ENCODE data around the gene TENM4.

Gene TENM4

GRCh38 chr11:79139900-79140299, 300.9 kb downstream of the TENM4 start:
- H3K36me3 Mint-ChIP-seq (ENCODE audit: low read depth) = no peaks in the 10 kb centered on the region
- no peaks in the 10 kb centered on the region for H3K27me3 Mint-ChIP-seq
- no peaks in the 10 kb centered on the region for H3K4me1 Mint-ChIP-seq (ENCODE audit: low read depth)
- no peak overlapping the region for H3K4me3 Mint-ChIP-seq
- no peak for DNase-seq
- H3K9me3 Mint-ChIP-seq = peaks cover 9% of the 10 kb centered on the region
- no peak overlapping the region for H3K27ac Mint-ChIP-seq

DNA sequence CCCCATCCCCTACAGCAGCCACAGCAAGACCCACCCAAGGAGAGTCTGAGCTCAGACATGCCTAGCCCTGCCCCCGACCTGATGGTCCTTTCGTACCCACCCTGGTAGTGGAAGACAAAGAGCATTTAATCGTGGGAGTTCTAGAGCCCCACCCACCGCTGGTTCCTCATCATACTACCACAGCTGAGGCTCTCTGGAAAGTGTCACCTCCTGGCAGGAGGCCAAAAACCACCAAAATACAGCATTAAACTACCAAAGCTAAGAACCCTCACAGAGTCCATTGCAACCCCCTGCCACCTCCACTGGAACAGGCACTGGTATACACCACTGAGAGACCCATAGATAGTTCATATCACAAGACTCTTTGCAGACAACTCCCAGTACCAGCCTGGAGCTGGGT, 311.1 kb downstream of the TENM4 start:
- Mint-ChIP-seq H3K36me3 (ENCODE audit: low read depth) (no peaks in the 10 kb centered on the region), H3K4me3 (no peak overlapping the region), H3K27ac (no peak overlapping the region), H3K27me3 (no peaks in the 10 kb centered on the region), H3K4me1 (ENCODE audit: low read depth) (no peaks in the 10 kb centered on the region), H3K9me3 (peaks cover 23% of the 10 kb centered on the region)
- no peak for DNase-seq

- peaks cover 23% of the 10 kb centered on the region for H3K9me3 Mint-ChIP-seq
- no peak for DNase-seq
- H3K36me3 Mint-ChIP-seq (ENCODE audit: low read depth) = no peaks in the 10 kb centered on the region
Measured at GRCh38 chr11:79128291-79128690, 312.5 kb downstream of the TENM4 start.

GRCh38 chr11:79122759-79123158, 318.1 kb downstream of the TENM4 start:
- Mint-ChIP-seq H3K4me1 (ENCODE audit: low read depth) (no peaks in the 10 kb centered on the region), H3K4me3 (no peak overlapping the region), H3K9me3 (peaks cover 13% of the 10 kb centered on the region), H3K27ac (no peak overlapping the region), H3K36me3 (ENCODE audit: low read depth) (no peaks in the 10 kb centered on the region), H3K27me3 (no peaks in the 10 kb centered on the region)
- no peak for DNase-seq

More at GRCh38 chr11:79128291-79128690, 312.5 kb downstream of the TENM4 start:
- H3K4me3 Mint-ChIP-seq = no peak overlapping the region
- no peaks in the 10 kb centered on the region for H3K4me1 Mint-ChIP-seq (ENCODE audit: low read depth)
- H3K27ac Mint-ChIP-seq = no peak overlapping the region
- no peaks in the 10 kb centered on the region for H3K27me3 Mint-ChIP-seq

GRCh38 chr11:79121351-79121750, 319.5 kb downstream of the TENM4 start:
- no peaks in the 10 kb centered on the region for H3K27me3 Mint-ChIP-seq
- H3K4me1 Mint-ChIP-seq (ENCODE audit: low read depth) = no peaks in the 10 kb centered on the region
- H3K4me3 Mint-ChIP-seq = no peak overlapping the region
- no peaks in the 10 kb centered on the region for H3K36me3 Mint-ChIP-seq (ENCODE audit: low read depth)
- H3K27ac Mint-ChIP-seq = no peak overlapping the region
- no peak for DNase-seq
- peaks cover 8% of the 10 kb centered on the region for H3K9me3 Mint-ChIP-seq

DNA sequence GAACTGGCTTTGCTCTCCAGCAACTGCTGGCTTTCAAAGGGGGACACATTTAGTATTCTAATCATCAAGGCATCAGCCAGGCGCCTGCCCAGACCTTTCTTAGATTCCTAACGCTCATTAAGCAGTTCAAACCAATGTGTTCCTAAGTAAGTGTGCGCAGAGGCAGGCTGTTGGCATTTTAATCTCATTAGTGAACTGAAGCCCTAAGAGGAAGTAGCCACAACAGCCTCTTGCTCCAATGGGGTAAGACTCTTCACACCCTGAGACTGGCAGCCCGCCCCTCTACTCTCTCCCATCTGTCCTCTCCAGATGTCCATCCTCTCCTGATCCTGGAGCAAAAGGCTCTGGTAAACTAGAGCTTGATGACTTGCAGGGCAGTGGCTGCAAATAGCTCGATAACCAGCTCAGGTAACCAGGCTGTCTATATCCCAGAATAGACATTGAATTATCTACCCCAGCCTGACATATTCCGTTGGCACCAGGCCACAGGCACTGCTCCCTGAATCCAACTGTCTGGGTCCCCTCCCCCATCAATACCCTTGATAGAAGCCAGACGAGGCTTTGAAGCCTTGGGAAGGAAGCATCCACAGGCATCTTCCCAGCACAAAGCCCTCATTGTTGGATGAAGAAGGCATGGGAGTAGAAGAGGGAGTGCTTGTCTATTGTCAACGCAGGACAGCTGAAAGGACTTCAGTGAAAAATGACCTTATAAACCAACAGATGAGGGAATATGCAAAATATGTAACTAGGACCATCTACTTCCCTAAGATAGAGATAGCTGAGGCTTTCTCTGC, 321.1 kb downstream of the TENM4 start:
- Mint-ChIP-seq H3K27ac (no peak overlapping the region), H3K27me3 (no peaks in the 10 kb centered on the region)

DNA sequence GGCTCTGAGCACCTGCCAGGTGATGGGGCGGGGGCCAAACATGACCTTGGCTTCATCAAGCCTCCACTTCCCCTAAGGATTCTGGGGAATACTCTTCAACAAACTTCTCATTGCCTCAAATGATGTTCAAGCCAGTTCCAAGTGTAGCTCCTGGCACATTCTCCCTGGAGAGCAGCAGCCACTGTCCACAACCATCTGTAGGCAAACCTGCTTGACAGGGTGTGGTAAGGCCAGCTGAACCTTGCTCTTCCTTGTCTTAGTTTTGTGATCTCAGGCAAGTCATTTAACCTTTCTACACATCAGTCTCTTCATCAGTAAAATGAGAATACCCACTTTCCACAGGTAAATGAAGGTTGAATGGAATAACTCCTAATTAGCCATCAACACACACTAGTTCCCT, 323.3 kb downstream of the TENM4 start:
- Mint-ChIP-seq H3K9me3 (no peaks in the 10 kb centered on the region), H3K36me3 (ENCODE audit: low read depth) (no peaks in the 10 kb centered on the region), H3K27ac (no peak overlapping the region), H3K4me1 (ENCODE audit: low read depth) (no peaks in the 10 kb centered on the region), H3K4me3 (no peak overlapping the region), H3K27me3 (no peaks in the 10 kb centered on the region)
- DNase-seq = no peak

More for the DNA sequence above, 321.1 kb downstream of the TENM4 start:
- H3K4me3 Mint-ChIP-seq = no peak overlapping the region
- H3K4me1 Mint-ChIP-seq (ENCODE audit: low read depth) = no peaks in the 10 kb centered on the region
- DNase-seq = no peak
- no peaks in the 10 kb centered on the region for H3K9me3 Mint-ChIP-seq
- H3K36me3 Mint-ChIP-seq (ENCODE audit: low read depth) = no peaks in the 10 kb centered on the region

- Mint-ChIP-seq H3K27ac (no peak overlapping the region), H3K36me3 (ENCODE audit: low read depth) (no peaks in the 10 kb centered on the region), H3K9me3 (peaks cover 6% of the 10 kb centered on the region)
Measured at GRCh38 chr11:79116600-79116999, 324.2 kb downstream of the TENM4 start.

DNA sequence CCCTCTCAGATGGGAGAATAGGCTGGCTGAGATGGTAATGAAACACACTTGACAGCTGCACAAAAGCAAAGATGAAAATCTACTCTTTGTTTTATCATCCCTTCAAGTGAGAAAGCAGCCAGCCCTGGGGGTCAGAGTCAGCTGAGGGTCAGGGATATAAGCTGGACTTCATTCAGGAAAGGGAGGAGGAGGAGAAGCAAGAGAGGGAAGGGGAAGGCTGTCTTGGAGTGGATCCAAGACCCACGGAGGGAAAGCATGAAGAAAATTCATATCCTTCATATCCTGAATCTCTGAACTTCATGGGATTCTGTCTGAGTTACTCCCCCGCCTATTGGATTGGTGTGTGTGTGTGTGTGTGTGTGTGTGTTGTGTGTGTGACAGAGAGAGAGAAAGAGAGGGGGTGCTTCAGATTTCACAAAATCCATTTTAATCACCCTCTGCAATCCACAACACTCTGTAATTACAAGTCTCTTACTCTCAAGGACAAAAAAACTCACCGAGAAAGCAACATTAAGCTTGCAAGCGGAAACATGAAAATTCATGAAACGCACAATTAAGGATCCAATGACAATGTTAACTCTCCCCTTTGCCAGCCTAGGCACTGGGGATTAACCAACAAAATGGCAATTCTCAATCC, 327.7 kb downstream of the TENM4 start:
- peaks cover 7% of the 10 kb centered on the region for H3K9me3 Mint-ChIP-seq
- H3K36me3 Mint-ChIP-seq (ENCODE audit: low read depth) = no peaks in the 10 kb centered on the region
- H3K4me1 Mint-ChIP-seq (ENCODE audit: low read depth) = no peaks in the 10 kb centered on the region
- no peak overlapping the region for H3K27ac Mint-ChIP-seq
- DNase-seq = no peak
- no peak overlapping the region for H3K4me3 Mint-ChIP-seq
- H3K27me3 Mint-ChIP-seq = no peaks in the 10 kb centered on the region

More at GRCh38 chr11:79116600-79116999, 324.2 kb downstream of the TENM4 start:
- Mint-ChIP-seq H3K4me1 (ENCODE audit: low read depth) (no peaks in the 10 kb centered on the region), H3K4me3 (no peak overlapping the region), H3K27me3 (no peaks in the 10 kb centered on the region)
- no peak for DNase-seq

GRCh38 chr11:79110796-79111195, 330.0 kb downstream of the TENM4 start:
- Mint-ChIP-seq H3K9me3 (peaks cover 7% of the 10 kb centered on the region), H3K27me3 (no peaks in the 10 kb centered on the region), H3K36me3 (ENCODE audit: low read depth) (no peaks in the 10 kb centered on the region), H3K4me3 (no peak overlapping the region), H3K4me1 (ENCODE audit: low read depth) (no peaks in the 10 kb centered on the region), H3K27ac (no peak overlapping the region)
- DNase-seq = no peak

DNA sequence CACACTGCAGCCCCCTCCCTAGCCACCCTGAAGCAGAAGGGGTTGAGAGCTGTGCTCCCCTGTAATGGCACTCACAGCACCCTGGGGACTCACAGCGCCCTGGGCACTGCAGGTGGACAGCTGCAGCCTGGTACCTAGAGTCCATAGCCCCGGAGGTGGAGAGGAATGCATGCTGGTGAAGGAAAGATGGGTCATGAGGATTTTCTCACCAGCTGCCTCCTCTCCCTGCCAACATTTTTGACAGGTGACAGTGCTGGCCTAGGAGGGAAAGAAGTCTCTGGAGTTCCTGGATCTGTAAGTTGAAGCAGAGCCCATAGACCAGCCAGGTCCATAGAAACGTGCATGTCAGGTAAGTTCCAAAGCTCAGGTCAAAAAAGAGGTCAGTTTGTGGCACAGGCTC, 330.5 kb downstream of the TENM4 start:
- DNase-seq = no peak
- Mint-ChIP-seq H3K9me3 (peaks cover 7% of the 10 kb centered on the region), H3K4me3 (no peak overlapping the region), H3K4me1 (ENCODE audit: low read depth) (no peaks in the 10 kb centered on the region), H3K27ac (no peak overlapping the region), H3K36me3 (ENCODE audit: low read depth) (no peaks in the 10 kb centered on the region), H3K27me3 (no peaks in the 10 kb centered on the region)

DNA sequence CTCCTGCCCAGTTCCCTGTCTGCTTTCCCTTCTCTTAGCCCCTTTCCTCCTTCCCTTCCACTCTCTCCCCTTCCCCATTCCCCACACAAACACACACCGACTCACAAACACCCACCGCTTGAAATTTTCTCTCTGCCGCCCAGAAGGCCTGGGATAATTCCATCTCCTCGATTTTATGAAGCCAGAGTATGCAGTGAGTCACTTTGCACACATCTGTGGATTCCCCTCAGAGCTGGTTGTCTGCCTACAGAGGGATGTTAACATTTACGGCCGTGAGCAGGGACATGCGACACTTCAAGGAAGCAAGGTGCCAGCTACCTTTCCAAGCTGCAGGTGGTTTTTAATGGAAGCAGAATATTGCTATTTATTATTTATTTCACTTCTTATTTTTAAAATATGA, 332.0 kb downstream of the TENM4 start:
- no peak overlapping the region for H3K27ac Mint-ChIP-seq
- DNase-seq = no peak
- H3K27me3 Mint-ChIP-seq = no peaks in the 10 kb centered on the region
- no peak overlapping the region for H3K4me3 Mint-ChIP-seq
- no peaks in the 10 kb centered on the region for H3K4me1 Mint-ChIP-seq (ENCODE audit: low read depth)
- no peaks in the 10 kb centered on the region for H3K36me3 Mint-ChIP-seq (ENCODE audit: low read depth)
- H3K9me3 Mint-ChIP-seq = peaks cover 7% of the 10 kb centered on the region

DNA sequence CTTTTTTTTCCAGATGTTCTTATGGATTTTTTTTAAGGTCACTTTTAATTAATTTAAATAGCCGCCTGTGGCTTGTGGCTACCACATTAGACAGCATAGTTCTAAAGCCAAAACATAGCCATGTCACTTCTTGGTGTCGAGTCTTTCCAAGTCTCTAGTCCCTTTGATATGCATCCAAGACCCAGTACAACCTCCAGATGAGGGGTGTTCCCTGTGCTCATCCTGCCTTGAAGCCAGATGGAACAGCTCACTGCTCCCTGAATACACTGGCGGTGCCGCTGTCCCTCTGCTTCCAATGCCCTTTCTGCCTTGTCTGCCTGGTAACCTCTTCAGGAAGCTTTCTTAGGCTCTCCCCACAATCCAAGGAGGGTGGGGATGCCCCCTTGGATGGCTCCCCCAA, 338.0 kb downstream of the TENM4 start:
- H3K4me1 Mint-ChIP-seq (ENCODE audit: low read depth) = no peaks in the 10 kb centered on the region
- H3K27ac Mint-ChIP-seq = no peak overlapping the region
- no peaks in the 10 kb centered on the region for H3K36me3 Mint-ChIP-seq (ENCODE audit: low read depth)
- H3K9me3 Mint-ChIP-seq = no peaks in the 10 kb centered on the region
- H3K4me3 Mint-ChIP-seq = no peak overlapping the region
- peaks cover 13% of the 10 kb centered on the region for H3K27me3 Mint-ChIP-seq
- DNase-seq = no peak

- H3K4me3 Mint-ChIP-seq = no peak overlapping the region
- no peak for DNase-seq
- H3K27ac Mint-ChIP-seq = no peak overlapping the region
- H3K36me3 Mint-ChIP-seq (ENCODE audit: low read depth) = no peaks in the 10 kb centered on the region
- H3K9me3 Mint-ChIP-seq = no peaks in the 10 kb centered on the region
- H3K27me3 Mint-ChIP-seq = peaks cover 13% of the 10 kb centered on the region
- no peaks in the 10 kb centered on the region for H3K4me1 Mint-ChIP-seq (ENCODE audit: low read depth)
Measured at GRCh38 chr11:79101656-79102055, 339.2 kb downstream of the TENM4 start.

GRCh38 chr11:79100093-79100910, 340.5 kb downstream of the TENM4 start:
- Mint-ChIP-seq H3K4me1 (ENCODE audit: low read depth) (no peaks in the 10 kb centered on the region), H3K36me3 (ENCODE audit: low read depth) (no peaks in the 10 kb centered on the region), H3K4me3 (no peak overlapping the region), H3K9me3 (no peaks in the 10 kb centered on the region), H3K27ac (no peak overlapping the region), H3K27me3 (peaks cover 13% of the 10 kb centered on the region)
- no peak for DNase-seq
